Hindlimb muscle (tissue), 1 donor: ENCODE measurements around the gene CHST15. TPM values are rescaled to one million over a fixed set of nuclear protein-coding genes. Genes with fewer than 3 reads are reported as not detected.

Experiments used
- DNase-seq: peaks from one replicate; pipeline ENCODE4 v3.0.0-alpha.2; 2013
- polyA plus RNA-seq: library from polyadenylated mRNA; unstranded; fragments of 120-200 nt; gene quantifications from one replicate; pipeline ENCODE4 v1.2.1, GENCODE V29; 2013; ENCODE audit not compliant: insufficient read length

CHST15 gene
- polyA plus RNA-seq, 1 donor: 15.3 TPM

- no peak for DNase-seq
These were observed 82.8 kb downstream of the CHST15 start for GRCh38 chr10:124010563-124011131.

DNA sequence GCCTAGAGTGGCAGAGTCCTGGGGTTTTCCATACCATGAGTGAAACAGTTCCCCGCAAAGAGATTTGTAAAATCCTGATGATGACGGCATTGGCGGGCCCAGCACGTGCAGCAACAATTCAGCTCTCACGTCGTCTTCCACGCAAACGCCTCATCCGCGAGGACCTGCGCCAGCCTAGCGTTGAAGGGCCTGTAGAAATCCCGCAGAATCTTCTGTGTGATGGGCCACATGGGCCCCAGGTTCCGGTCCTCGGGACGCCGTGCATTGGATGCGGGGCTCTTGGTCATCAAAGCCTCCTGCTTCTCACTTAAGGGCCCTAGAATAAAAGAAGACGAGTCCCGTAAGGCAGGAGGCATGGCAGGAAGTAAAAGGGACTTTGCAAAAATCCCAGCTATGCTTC, 83.4 kb downstream of the CHST15 start:
- DNase-seq: no peak

- DNase-seq: peak; percentile 78
These were observed 84.0 kb downstream of the CHST15 start for GRCh38 chr10:124009231-124010015.

GRCh38 chr10:124008681-124009080, 84.7 kb downstream of the CHST15 start:
- peak; percentile 80 for DNase-seq

GRCh38 chr10:124008187-124008586, 85.2 kb downstream of the CHST15 start:
- DNase-seq: peak; percentile 49

DNA sequence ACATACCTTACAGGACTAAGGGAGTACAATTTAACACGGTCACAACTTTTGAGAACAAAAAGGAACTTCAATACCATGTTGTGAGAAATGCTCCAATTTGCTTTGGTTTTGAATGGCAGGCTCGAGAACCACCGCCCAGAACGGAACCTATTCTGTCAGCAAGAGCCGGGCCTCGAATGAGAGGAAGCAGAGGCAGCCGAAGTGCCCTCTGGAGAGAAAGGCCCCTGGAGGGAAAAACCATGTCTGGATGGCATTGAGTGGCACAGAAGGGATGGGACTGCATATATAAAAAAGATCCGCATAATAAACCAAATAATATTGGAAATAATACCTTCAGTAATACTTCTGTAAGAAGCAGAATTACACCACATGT, 85.6 kb downstream of the CHST15 start:
- no peak for DNase-seq

- DNase-seq: no peak
These were observed 86.2 kb downstream of the CHST15 start for GRCh38 chr10:124007102-124007772.

- DNase-seq: no peak
These were observed 86.9 kb downstream of the CHST15 start for GRCh38 chr10:124006526-124006925.

DNA sequence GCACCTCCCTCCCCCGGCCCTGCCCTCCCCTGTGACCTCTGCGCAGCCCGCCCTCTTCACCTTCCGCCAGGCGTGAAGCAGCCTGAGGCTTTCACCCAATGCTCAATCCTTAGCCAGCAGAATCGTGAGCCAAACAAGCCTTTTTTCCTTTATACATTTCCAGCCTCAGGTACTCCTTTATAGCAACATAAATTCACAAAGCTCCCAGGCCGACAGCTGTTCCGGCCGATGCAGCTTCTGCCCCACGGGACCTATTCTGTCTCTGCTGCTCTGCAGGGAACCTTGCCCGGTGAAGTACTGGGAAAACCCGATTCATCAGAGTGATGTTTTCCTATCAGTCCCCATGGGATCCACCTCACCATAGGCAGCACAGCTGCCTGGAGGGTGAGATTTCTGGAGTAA, 87.4 kb downstream of the CHST15 start:
- DNase-seq: no peak

GRCh38 chr10:124005091-124005490, 88.3 kb downstream of the CHST15 start:
- DNase-seq: no peak

GRCh38 chr10:124004663-124005004, 88.8 kb downstream of the CHST15 start:
- DNase-seq: no peak

DNA sequence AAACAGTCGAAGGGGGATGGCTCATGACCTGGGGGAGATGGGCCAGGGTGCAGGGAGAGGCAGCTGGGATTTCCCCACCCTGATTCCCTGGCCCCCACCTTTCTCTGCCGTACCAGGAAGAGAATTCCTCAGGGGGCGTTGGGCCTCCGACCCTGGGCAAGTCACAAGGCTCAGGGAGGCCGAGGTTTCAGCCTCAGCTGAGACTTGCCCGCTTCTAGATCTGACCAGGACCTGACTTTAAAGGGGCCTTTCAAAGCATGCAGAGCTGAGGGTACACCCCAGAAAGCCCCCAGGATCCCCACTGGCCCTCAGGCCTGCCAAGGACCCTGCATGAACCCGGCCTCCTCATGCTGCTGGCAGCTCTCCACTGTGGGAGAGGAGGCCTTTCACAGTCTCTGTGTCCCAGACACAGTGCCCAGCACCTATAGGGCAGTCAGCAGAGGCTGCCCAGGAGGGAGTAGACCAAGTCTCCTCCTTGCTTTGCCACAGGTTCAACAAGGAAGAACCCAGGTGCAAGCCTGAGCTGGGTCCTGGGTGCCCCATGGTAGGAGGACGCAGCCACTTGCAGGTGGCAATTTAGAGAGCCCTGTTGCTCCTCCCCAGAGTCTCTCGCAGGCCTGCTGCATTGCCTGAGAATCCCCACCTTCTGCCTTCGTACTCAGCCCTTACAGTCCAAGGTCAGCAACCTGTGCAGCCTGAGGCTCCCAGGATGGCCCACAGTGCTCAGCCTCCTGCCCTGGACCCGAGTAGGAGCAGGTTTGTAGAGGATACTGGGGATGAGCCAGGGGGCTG, 89.3 kb downstream of the CHST15 start:
- no peak for DNase-seq

- no peak for DNase-seq
These were observed 89.9 kb downstream of the CHST15 start for GRCh38 chr10:124003481-124003870.

DNA sequence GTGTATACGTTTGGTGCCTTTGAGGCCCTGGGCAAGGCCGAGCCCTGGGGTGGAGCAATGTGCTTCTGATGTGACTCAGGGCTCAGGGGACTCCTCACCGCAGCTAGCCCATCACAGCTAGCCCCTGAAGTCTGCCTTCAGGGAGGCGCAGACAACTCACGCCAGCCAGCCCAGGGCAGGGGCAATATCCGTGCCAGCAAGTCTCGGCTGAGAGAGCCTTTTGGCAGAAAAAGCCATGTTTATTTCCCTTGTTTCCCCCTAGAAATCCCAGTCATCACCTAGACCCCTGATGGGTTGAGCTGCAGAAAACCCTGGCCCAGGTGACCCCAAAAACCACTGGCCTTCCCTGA, 90.4 kb downstream of the CHST15 start:
- DNase-seq: no peak

GRCh38 chr10:124002391-124003069, 90.9 kb downstream of the CHST15 start:
- no peak for DNase-seq

- DNase-seq: no peak
These were observed 91.8 kb downstream of the CHST15 start for GRCh38 chr10:124001391-124002148.

DNA sequence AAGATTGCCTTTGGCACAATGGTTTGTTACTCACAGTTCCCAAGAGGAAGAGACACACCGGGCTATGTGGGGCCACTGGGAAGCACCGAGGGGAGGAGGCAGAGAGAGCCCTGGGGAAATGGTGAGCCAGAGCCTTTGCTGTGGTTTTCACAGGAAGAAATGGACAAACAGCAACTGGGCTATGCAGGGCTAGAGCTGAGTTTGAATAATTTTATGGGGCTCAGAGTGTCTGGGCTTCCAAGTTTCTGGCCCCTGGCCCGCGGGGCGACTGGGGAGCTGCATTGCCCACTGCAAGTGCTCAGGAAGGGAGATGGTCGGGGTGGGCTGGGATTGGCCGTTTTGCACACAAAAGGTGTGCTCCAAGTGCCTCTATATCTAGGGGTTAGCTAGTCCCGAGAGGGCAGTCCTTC, 92.6 kb downstream of the CHST15 start:
- no peak for DNase-seq

- DNase-seq: no peak
These were observed 93.3 kb downstream of the CHST15 start for GRCh38 chr10:123999956-124000615.

GRCh38 chr10:123999261-123999660, 94.1 kb downstream of the CHST15 start:
- DNase-seq: no peak

DNA sequence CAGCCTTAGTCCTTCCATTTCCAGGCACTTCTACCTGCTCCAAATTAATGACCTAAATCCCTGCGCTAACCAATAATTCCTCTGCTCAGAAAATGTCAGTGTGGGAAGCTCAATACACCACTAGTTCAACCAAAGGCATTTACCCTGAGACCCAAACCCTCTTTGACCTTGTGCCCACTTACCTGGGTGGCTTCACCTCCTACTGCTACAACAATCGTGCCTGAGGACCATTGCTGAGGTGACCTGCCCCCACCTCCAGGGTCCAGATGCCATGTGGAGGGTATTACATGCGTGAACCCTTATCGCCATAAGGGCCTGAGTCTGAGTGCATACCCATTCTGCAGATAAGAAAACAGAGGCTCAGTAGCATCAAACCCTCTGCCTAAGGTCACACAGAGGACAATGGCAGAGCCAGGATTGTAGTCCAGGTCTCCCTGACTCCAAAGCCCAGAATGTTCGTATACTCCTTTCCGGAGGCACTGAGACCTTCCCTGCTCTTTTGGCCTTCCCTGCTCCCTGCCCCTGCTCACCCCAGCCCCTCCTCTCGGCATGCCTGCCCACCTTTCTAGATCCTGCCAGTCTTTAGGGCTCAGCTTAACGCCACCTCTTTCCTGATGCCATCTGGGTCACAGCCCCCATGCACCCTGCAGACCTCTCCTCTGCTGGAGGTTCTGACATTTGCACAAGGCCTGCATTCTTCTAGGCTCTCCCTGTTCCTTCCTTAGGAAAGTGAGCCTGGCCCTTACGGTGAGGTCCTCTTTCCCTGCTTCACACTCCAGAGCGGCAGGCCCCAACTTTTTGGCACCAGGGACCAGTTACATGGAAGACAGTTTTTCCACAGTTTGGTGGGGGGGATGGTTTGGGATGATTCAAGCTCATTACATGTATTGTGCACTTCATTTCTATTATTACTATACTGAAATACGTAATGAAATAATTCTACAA, 94.9 kb downstream of the CHST15 start:
- DNase-seq: no peak
